Dendritic cell treated with granulocyte-macrophage colony-stimulating factor and Interleukin-4, amounts not matched to agents 40 ng/mL and 50 ng/mL, for 4 days (primary cell): Measurements from ENCODE around the gene ARHGAP27.
A peak's percentile ranks its signal among the peaks of the same experiment; 100 is the strongest.

ENCODE experiments used
- H3K27ac Mint-ChIP-seq: one replicate; pipeline ENCODE4 v1.8.0; 2022; ENCODE audit warnings: mild to moderate bottlenecking, mixed read lengths
- H3K27me3 Mint-ChIP-seq: one replicate; pipeline ENCODE4 v1.8.0; 2022; ENCODE audit warnings: mild to moderate bottlenecking, mixed read lengths
- H3K36me3 Mint-ChIP-seq: one replicate; pipeline ENCODE4 v1.8.0; 2022; ENCODE audit warnings: low read depth, mixed read lengths
- H3K4me1 Mint-ChIP-seq: one replicate; pipeline ENCODE4 v1.8.0; 2022; ENCODE audit warnings: low read depth, mixed read lengths
- H3K4me3 Mint-ChIP-seq: one replicate; pipeline ENCODE4 v1.8.0; 2022; ENCODE audit warnings: mild to moderate bottlenecking, moderate library complexity, mixed read lengths
- H3K9me3 Mint-ChIP-seq: one replicate; pipeline ENCODE4 v1.8.0; 2022; ENCODE audit warnings: mixed read lengths
- intact Hi-C: fragments of 100-400 bp; cut with micrococcal nuclease; formaldehyde crosslinking; loops from one replicate; pipeline ENCODE4 v1.15.0; 2022

The ARHGAP27 gene

GRCh38 chr17:45384047-45384788 lies 48.5 kb downstream of the ARHGAP27 start:
- intact Hi-C loops, result loop anchor here (2.0 to 5.0 kb wide), 2 partner anchors 37 to 99 kb away; no protein-coding TSS in a partner anchor
- Mint-ChIP-seq H3K4me3 (no peak overlapping the region), H3K36me3 (no peaks in the 10 kb centered on the region), H3K27me3 (peaks cover 28% of the 10 kb centered on the region), H3K27ac (peak overlapping the region; percentile 61), H3K4me1 (peaks cover 55% of the 10 kb centered on the region), H3K9me3 (no peaks in the 10 kb centered on the region)

DNA sequence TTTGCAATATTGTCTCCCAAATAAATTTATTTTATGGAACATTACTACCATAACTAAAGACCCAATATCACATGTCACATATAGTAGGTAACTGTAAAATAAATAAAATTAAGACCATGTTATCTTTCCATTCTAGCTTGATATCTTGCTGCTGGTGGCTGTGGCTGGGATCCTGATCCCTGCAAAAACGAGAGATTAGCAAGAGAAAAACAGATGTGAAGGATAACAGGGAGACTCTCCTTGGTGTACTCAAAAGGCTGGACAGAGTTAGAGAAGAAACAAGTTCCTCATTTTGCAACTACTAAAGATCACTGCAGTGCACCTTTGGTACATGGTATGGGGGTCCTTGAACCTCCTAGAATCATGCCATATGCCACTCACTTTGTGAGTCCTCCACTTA lies 49.7 kb downstream of the ARHGAP27 start:
- Mint-ChIP-seq H3K4me1 (peaks cover 42% of the 10 kb centered on the region), H3K27ac (no peak overlapping the region), H3K27me3 (peaks cover 27% of the 10 kb centered on the region), H3K36me3 (no peaks in the 10 kb centered on the region), H3K4me3 (no peak overlapping the region), H3K9me3 (no peaks in the 10 kb centered on the region)
- intact Hi-C loops, result loop anchor here (5.0 kb wide), 1 partner anchor 36 kb away; no protein-coding TSS in a partner anchor

GRCh38 chr17:45382226-45382625 lies 50.4 kb downstream of the ARHGAP27 start:
- no peaks in the 10 kb centered on the region for H3K36me3 Mint-ChIP-seq
- no peak overlapping the region for H3K27ac Mint-ChIP-seq
- no peak overlapping the region for H3K4me3 Mint-ChIP-seq
- H3K4me1 Mint-ChIP-seq, result peaks cover 49% of the 10 kb centered on the region
- no peaks in the 10 kb centered on the region for H3K9me3 Mint-ChIP-seq
- intact Hi-C loops, result loop anchor here (5.0 kb wide), 1 partner anchor 35 kb away; no protein-coding TSS in a partner anchor
- peaks cover 33% of the 10 kb centered on the region for H3K27me3 Mint-ChIP-seq

DNA sequence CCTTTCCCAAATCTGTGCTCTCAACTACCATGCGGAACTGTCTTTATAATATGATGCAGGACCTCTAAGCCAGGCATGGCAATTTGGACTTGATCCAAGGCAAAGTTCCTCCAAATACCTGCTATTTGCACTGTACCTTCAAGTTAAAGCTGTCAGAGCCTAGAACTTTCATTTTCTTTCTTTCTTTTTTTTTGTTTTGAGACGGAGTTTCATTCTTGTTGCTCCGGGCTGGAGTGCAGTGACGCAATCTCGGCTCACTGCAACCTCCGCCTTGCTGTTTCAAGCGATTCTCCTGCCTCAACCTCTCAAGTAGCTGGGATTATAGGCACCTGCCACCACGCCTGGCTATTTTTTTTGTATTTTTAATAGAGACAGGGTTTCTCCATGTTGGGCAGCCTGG lies 51.7 kb downstream of the ARHGAP27 start:
- H3K27ac Mint-ChIP-seq, result no peak overlapping the region
- H3K4me1 Mint-ChIP-seq, result peaks cover 49% of the 10 kb centered on the region
- intact Hi-C loops, result loop anchor here (5.0 kb wide), 1 partner anchor 34 kb away; no protein-coding TSS in a partner anchor
- no peaks in the 10 kb centered on the region for H3K36me3 Mint-ChIP-seq
- peaks cover 33% of the 10 kb centered on the region for H3K27me3 Mint-ChIP-seq
- no peaks in the 10 kb centered on the region for H3K9me3 Mint-ChIP-seq
- H3K4me3 Mint-ChIP-seq, result no peak overlapping the region

GRCh38 chr17:45380046-45380765 lies 52.5 kb downstream of the ARHGAP27 start:
- Mint-ChIP-seq H3K4me1 (peaks cover 47% of the 10 kb centered on the region), H3K27me3 (peaks cover 40% of the 10 kb centered on the region), H3K4me3 (peak overlapping the region; percentile 43), H3K36me3 (no peaks in the 10 kb centered on the region), H3K9me3 (no peaks in the 10 kb centered on the region), H3K27ac (no peak overlapping the region)
- intact Hi-C loops, result loop anchor here (5.0 kb wide), 1 partner anchor 33 kb away; no protein-coding TSS in a partner anchor

- Mint-ChIP-seq H3K9me3 (no peaks in the 10 kb centered on the region), H3K4me3 (no peak overlapping the region), H3K27ac (no peak overlapping the region), H3K4me1 (peaks cover 37% of the 10 kb centered on the region), H3K27me3 (peaks cover 29% of the 10 kb centered on the region), H3K36me3 (no peaks in the 10 kb centered on the region)
- intact Hi-C loops, result no loop called here
Measured at GRCh38 chr17:45377401-45377800, 55.3 kb downstream of the ARHGAP27 start.

DNA sequence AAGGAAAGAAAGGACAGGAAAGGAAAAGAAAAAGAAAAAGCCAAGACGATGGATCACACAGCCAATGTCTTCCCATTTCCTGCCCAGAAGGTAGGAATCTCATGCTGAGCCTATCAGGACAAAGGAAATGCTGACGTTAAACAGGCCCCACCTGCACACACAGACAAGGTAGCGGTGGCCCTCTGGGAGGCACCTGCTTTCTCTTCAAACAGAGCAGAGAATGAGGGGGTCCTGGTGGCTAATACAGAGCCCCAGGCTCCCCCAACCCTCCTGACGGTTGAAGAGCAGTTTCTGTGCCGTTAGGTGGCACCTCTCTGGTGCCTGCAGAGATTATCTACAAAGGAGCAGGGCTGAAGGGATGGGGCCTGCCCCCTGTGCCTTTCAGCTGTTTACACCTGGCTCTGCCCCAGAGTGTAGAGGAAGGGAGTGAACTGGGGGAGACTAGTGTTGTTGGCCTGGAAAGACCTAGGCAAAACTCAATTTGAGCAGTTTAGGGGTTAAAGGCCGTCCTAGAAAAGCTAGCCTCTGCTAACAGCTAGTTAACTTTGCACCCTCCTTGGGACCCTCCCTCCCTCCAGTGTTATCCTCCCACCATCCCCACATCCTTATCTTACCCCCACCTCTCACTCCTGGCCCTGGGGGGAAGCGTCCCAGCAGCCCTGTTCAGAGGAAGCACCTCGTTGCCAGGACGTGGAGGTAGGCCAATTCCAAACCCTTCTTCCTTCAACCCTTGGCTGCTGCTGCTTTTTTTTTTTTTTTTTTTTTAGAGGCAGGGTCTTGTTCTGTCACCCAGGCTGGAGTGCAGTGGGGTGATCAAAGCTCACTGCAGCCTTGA lies 56.3 kb downstream of the ARHGAP27 start:
- intact Hi-C loops, result no loop called here
- Mint-ChIP-seq H3K4me1 (peaks cover 47% of the 10 kb centered on the region), H3K9me3 (no peaks in the 10 kb centered on the region), H3K36me3 (no peaks in the 10 kb centered on the region), H3K4me3 (no peak overlapping the region), H3K27me3 (peaks cover 31% of the 10 kb centered on the region), H3K27ac (no peak overlapping the region)

DNA sequence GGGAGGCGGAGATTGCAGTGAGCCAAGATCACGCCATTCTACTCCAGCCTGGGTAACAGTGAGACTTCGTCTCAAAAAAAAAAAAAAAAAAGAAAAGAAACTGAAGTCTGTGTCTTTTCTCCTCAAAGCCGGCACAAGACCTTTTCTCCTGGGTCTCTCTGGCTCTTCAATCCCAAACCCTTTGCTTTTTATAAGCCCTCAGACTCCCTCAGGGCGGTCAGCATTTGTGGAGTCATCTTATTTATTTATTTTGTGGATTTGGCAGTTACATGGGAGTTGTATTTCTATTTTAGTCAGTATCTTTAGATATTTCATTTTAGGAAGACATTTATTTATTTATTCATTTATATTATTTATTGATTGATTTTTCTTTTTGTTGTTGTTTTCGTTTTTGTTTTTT lies 58.2 kb downstream of the ARHGAP27 start:
- Mint-ChIP-seq H3K9me3 (no peaks in the 10 kb centered on the region), H3K27ac (peak overlapping the region; percentile 77), H3K27me3 (peaks cover 28% of the 10 kb centered on the region), H3K36me3 (no peaks in the 10 kb centered on the region), H3K4me3 (no peak overlapping the region), H3K4me1 (peaks cover 50% of the 10 kb centered on the region)
- intact Hi-C loops, result loop anchor here (5.0 kb wide), 2 partner anchors 42 to 57 kb away; partner anchors contain the start of gene MAP3K14

GRCh38 chr17:45372325-45372869 lies 60.3 kb downstream of the ARHGAP27 start:
- Mint-ChIP-seq H3K9me3 (no peaks in the 10 kb centered on the region), H3K36me3 (no peaks in the 10 kb centered on the region), H3K4me1 (peaks cover 49% of the 10 kb centered on the region), H3K27me3 (peaks cover 13% of the 10 kb centered on the region), H3K4me3 (no peak overlapping the region), H3K27ac (peak overlapping the region; percentile 41)
- intact Hi-C loops, result loop anchor here (1.0 to 5.0 kb wide), 3 partner anchors 8 to 55 kb away; partner anchors contain the start of gene MAP3K14

GRCh38 chr17:45371414-45372324 lies 61.0 kb downstream of the ARHGAP27 start:
- intact Hi-C loops, result loop anchor here (1.0 to 5.0 kb wide), 3 partner anchors 7 to 54 kb away; partner anchors contain the start of gene MAP3K14
- no peaks in the 10 kb centered on the region for H3K36me3 Mint-ChIP-seq
- peaks cover 16% of the 10 kb centered on the region for H3K27me3 Mint-ChIP-seq
- peaks cover 47% of the 10 kb centered on the region for H3K4me1 Mint-ChIP-seq
- H3K9me3 Mint-ChIP-seq, result no peaks in the 10 kb centered on the region
- H3K4me3 Mint-ChIP-seq, result peak overlapping the region; percentile 44
- peak overlapping the region; percentile 41 for H3K27ac Mint-ChIP-seq

- peaks cover 47% of the 10 kb centered on the region for H3K4me1 Mint-ChIP-seq
- H3K4me3 Mint-ChIP-seq, result no peak overlapping the region
- no peaks in the 10 kb centered on the region for H3K36me3 Mint-ChIP-seq
- intact Hi-C loops, result loop anchor here (5.0 kb wide), 2 partner anchors 39 to 54 kb away; partner anchors contain the start of gene MAP3K14
- H3K9me3 Mint-ChIP-seq, result no peaks in the 10 kb centered on the region
- peaks cover 19% of the 10 kb centered on the region for H3K27me3 Mint-ChIP-seq
- H3K27ac Mint-ChIP-seq, result peak overlapping the region; percentile 41
Measured at GRCh38 chr17:45370949-45371413, 61.7 kb downstream of the ARHGAP27 start.

- Mint-ChIP-seq H3K9me3 (no peaks in the 10 kb centered on the region), H3K27me3 (peaks cover 20% of the 10 kb centered on the region), H3K27ac (no peak overlapping the region), H3K4me3 (no peak overlapping the region), H3K4me1 (peaks cover 47% of the 10 kb centered on the region), H3K36me3 (no peaks in the 10 kb centered on the region)
- intact Hi-C loops, result no loop called here
Measured at GRCh38 chr17:45369421-45369820, 63.2 kb downstream of the ARHGAP27 start.
